SKM-1 (cell line): ENCODE data around the gene TAF11L6.
"Not testable (repeated sequence)": the region's sequence is repeated elsewhere in the genome, so short reads cannot be mapped to it uniquely, and the experiment has no call there.

Experiments used
- DNase-seq: peaks from one replicate; lab custom pipeline; 2025; ENCODE audit not compliant: unreplicated experiment; lab: John Stamatoyannopoulos, UW

TAF11L6 gene

GRCh38 chr5:17528369-17528768 lies at the start of gene TAF11L6:
Gene TAF11L6, plus strand, starts transcription at chr5:17528669.
- DNase-seq, result not testable (repeated sequence)

GRCh38 chr5:17481378-17481777 lies 47.1 kb upstream of the TAF11L6 start:
- DNase-seq, result no peak

GRCh38 chr5:17482790-17483189 lies 45.7 kb upstream of the TAF11L6 start:
- DNase-seq, result no peak

- DNase-seq, result not testable (repeated sequence)
These were observed 41.9 kb upstream of the TAF11L6 start for GRCh38 chr5:17486464-17487173.

GRCh38 chr5:17487174-17487512 lies 41.3 kb upstream of the TAF11L6 start:
- no peak for DNase-seq

- DNase-seq, result not testable (repeated sequence)
These were observed 37.2 kb upstream of the TAF11L6 start for GRCh38 chr5:17491257-17491656.

- no peak for DNase-seq
These were observed 35.7 kb upstream of the TAF11L6 start for GRCh38 chr5:17492770-17493169.

- DNase-seq, result no peak
These were observed 31.0 kb upstream of the TAF11L6 start for GRCh38 chr5:17497446-17497845.

- DNase-seq, result not testable (repeated sequence)
These were observed 30.5 kb upstream of the TAF11L6 start, which contains the start of gene TAF11L2 for GRCh38 chr5:17497931-17498330. Gene TAF11L2, plus strand, starts transcription at chr5:17498231.

- no peak for DNase-seq
These were observed 16.6 kb upstream of the TAF11L6 start for GRCh38 chr5:17511775-17512325.

- not testable (repeated sequence) for DNase-seq
These were observed 10.9 kb upstream of the TAF11L6 start for GRCh38 chr5:17517526-17517925.

GRCh38 chr5:17518067-17518466 lies 10.4 kb upstream of the TAF11L6 start, which contains the start of gene TAF11L3:
Gene TAF11L3, plus strand, starts transcription at chr5:17518367.
- DNase-seq, result not testable (repeated sequence)

- not testable (repeated sequence) for DNase-seq
These were observed 9.0 kb upstream of the TAF11L6 start for GRCh38 chr5:17519508-17519907.

- DNase-seq, result not testable (repeated sequence)
These were observed 7.0 kb upstream of the TAF11L6 start, which contains the start of gene TAF11L4 for GRCh38 chr5:17521501-17521900. Gene TAF11L4, plus strand, starts transcription at chr5:17521801.

GRCh38 chr5:17524935-17525334 lies 3.5 kb upstream of the TAF11L6 start, which contains the start of gene TAF11L5:
Gene TAF11L5, plus strand, starts transcription at chr5:17525235.
- DNase-seq, result not testable (repeated sequence)

- DNase-seq, result not testable (repeated sequence)
These were observed 2.0 kb upstream of the TAF11L6 start for GRCh38 chr5:17526504-17526903.
